Superior temporal gyrus (tissue), 1 donor: ENCODE data around the gene RAD9A.

Source experiments
- DNase-seq: peaks from one replicate; pipeline ENCODE4 v3.0.0-alpha.2; 2016; ENCODE audit errors: extremely low spot score

Gene RAD9A

GRCh38 chr11:67440229-67441097 lies 48.7 kb downstream of the RAD9A start:
- no peak for DNase-seq

- DNase-seq, result no peak
Measured at GRCh38 chr11:67441098-67441563, 49.3 kb downstream of the RAD9A start.

- no peak for DNase-seq
Measured at GRCh38 chr11:67441731-67442351, 50.1 kb downstream of the RAD9A start.

GRCh38 chr11:67442504-67443404 lies 51.0 kb downstream of the RAD9A start:
- DNase-seq, result no peak

- DNase-seq, result no peak
Measured at GRCh38 chr11:67445515-67445914, 53.7 kb downstream of the RAD9A start.
